ENCODE data around the gene PXYLP1.

DNA sequence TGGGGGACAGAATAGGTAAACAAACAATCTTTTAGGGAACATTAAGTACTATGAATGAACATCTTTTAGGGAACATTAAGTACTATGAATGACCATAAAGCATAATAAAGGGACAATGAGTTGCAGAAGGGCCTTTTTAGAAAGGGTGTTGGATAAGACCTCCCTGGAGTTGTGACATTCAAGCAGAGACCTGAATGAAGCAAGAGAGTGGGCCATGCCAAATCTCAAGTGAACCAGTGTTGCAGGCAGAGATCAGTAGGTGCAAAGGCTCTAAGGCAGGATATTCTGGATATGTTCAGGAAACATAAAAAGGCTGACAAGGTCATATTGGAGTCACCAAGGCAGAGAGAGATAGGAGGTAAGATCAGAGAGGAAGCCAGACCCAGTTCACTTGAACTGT is 107.3 kb downstream of the PXYLP1 start:
- TF ChIP-seq, protein P1, sequence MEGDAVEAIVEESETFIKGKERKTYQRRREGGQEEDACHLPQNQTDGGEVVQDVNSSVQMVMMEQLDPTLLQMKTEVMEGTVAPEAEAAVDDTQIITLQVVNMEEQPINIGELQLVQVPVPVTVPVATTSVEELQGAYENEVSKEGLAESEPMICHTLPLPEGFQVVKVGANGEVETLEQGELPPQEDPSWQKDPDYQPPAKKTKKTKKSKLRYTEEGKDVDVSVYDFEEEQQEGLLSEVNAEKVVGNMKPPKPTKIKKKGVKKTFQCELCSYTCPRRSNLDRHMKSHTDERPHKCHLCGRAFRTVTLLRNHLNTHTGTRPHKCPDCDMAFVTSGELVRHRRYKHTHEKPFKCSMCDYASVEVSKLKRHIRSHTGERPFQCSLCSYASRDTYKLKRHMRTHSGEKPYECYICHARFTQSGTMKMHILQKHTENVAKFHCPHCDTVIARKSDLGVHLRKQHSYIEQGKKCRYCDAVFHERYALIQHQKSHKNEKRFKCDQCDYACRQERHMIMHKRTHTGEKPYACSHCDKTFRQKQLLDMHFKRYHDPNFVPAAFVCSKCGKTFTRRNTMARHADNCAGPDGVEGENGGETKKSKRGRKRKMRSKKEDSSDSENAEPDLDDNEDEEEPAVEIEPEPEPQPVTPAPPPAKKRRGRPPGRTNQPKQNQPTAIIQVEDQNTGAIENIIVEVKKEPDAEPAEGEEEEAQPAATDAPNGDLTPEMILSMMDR (IDR thresholded peaks at IDR 0.05): no peak
- no peak for TF ChIP-seq EP300 (IDR thresholded peaks at IDR 0.05)
- no peak for TF ChIP-seq POLR2A (IDR thresholded peaks at IDR 0.05)
